K562 (cell line): ENCODE measurements around the gene KCTD13.

Source experiments
- FOS ChIP-seq: IDR thresholded peaks from 3 replicates; pipeline ENCODE4 v1.6.1; 2011; ENCODE audit not compliant: insufficient read length; ENCODE audit errors: extremely low read depth
- POLR2A ChIP-seq: fragments of 450-650 bp; conservative IDR thresholded peaks from 2 replicates; pipeline ENCODE4 v1.6.1; 2016
- RBBP5 ChIP-seq: fragments of 200-600 bp; sonication (generic); IDR thresholded peaks from 2 replicates; pipeline ENCODE4 v1.6.1; 2012; ENCODE audit warnings: borderline replicate concordance, mild to moderate bottlenecking, low read length, control low read depth, inconsistent platforms; ENCODE audit not compliant: insufficient read depth, poor library complexity, severe bottlenecking

- TF ChIP-seq RBBP5 (no peak), POLR2A (no peak), FOS (no peak)
These were observed 46.5 kb upstream of the KCTD13 start for GRCh38 chr16:29972500-29972899.
